ENCODE results near the gene CARD11.

- no peak for TF ChIP-seq POLR2A (IDR thresholded peaks at IDR 0.05)
- no peak for TF ChIP-seq CTCF (IDR thresholded peaks at IDR 0.05)
- TF ChIP-seq POLR2AphosphoS5 (IDR thresholded peaks at IDR 0.05) = no peak
Observed at GRCh38 chr7:2980401-2981102, 63.1 kb downstream of the CARD11 start.
